GM23248 (cell line): ENCODE data around the gene SLPI.

Experiments used
- EZH2 ChIP-seq: fragments of 200-600 bp; sonication (generic); IDR thresholded peaks from 2 replicates; pipeline ENCODE4 v1.6.1; 2018; ENCODE audit warnings: antibody characterized with exemption, mild to moderate bottlenecking; ENCODE audit not compliant: insufficient read depth, poor library complexity, severe bottlenecking
- EZH2phosphoT487 ChIP-seq: fragments of 200-600 bp; sonication (generic); IDR thresholded peaks from 2 replicates; pipeline ENCODE4 v1.6.1; 2018; ENCODE audit warnings: antibody characterized with exemption, moderate library complexity, mild to moderate bottlenecking, low read depth; ENCODE audit not compliant: insufficient read depth

- TF ChIP-seq EZH2 (no peak), EZH2phosphoT487 (no peak)
Observed at GRCh38 chr20:45293041-45294002, 39.0 kb upstream of the SLPI start.
